ENCODE measurements around the gene WFDC12. TPM values are rescaled to one million over a fixed set of nuclear protein-coding genes. Genes with fewer than 3 reads are reported as not detected.

WFDC12 gene
- total RNA-seq, 1 donor from 2014 or later, result not detected

DNA sequence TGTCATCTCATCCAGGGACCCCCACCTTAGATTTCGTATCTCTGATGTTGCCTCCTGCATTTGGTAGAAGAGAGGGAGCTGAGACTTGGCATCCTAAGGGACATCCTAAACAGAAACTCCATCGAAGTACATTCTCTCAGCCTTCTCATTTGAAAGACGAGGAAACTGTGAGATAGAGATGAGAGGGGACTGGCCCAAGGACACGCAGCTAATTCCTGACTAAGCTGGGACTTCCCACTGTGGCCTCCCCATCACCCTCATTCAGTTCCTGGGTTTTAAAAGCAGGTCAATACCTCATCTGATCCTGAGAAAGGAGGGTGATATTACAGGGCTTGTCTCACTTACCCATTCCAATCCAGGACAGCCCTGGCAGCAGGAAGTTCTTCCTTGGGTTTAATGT is 8.4 kb downstream of the WFDC12 start:
- peaks cover 2% of the 10 kb centered on the region for H3K4me1 Mint-ChIP-seq (ENCODE audit: low read depth, unreplicated experiment)
- peaks cover 5% of the 10 kb centered on the region for H3K36me3 Mint-ChIP-seq (ENCODE audit: unreplicated experiment)
- H3K4me3 Mint-ChIP-seq (ENCODE audit: unreplicated experiment), result no peak overlapping the region
- DNase-seq, result no peak
- H3K27me3 Mint-ChIP-seq (ENCODE audit: unreplicated experiment), result peaks cover 9% of the 10 kb centered on the region
- TF ChIP-seq, protein P1, sequence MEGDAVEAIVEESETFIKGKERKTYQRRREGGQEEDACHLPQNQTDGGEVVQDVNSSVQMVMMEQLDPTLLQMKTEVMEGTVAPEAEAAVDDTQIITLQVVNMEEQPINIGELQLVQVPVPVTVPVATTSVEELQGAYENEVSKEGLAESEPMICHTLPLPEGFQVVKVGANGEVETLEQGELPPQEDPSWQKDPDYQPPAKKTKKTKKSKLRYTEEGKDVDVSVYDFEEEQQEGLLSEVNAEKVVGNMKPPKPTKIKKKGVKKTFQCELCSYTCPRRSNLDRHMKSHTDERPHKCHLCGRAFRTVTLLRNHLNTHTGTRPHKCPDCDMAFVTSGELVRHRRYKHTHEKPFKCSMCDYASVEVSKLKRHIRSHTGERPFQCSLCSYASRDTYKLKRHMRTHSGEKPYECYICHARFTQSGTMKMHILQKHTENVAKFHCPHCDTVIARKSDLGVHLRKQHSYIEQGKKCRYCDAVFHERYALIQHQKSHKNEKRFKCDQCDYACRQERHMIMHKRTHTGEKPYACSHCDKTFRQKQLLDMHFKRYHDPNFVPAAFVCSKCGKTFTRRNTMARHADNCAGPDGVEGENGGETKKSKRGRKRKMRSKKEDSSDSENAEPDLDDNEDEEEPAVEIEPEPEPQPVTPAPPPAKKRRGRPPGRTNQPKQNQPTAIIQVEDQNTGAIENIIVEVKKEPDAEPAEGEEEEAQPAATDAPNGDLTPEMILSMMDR (IDR thresholded peaks at IDR 0.05; ENCODE audit: partially characterized antibody, unreplicated experiment), result no peak
- peaks cover 2% of the 10 kb centered on the region for H3K9me3 Mint-ChIP-seq (ENCODE audit: unreplicated experiment)
- no peak overlapping the region for H3K27ac Mint-ChIP-seq (ENCODE audit: unreplicated experiment)

DNA sequence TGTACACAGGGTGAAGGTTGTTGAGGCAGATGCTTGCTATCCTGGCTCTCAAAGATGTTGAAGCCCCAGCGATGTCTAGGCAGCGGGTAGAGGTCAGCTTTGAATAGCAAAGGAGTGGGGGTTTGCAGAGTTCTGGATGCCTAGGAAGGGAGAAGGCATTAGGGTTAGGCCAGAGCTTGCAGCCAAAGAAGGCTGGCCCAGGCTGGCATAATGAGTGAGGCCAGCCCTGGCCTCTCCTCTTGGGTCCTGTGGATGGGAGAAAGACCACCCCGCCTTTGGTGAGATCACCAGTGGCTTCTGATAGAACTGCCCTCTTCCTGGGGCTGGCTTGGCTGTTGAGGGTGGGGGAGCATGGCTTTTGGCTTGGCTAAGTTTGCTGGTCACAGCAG is 8.9 kb downstream of the WFDC12 start:
- DNase-seq, result no peak
- H3K27ac Mint-ChIP-seq (ENCODE audit: unreplicated experiment), result no peak overlapping the region
- peaks cover 9% of the 10 kb centered on the region for H3K27me3 Mint-ChIP-seq (ENCODE audit: unreplicated experiment)
- peaks cover 2% of the 10 kb centered on the region for H3K4me1 Mint-ChIP-seq (ENCODE audit: low read depth, unreplicated experiment)
- peaks cover 2% of the 10 kb centered on the region for H3K9me3 Mint-ChIP-seq (ENCODE audit: unreplicated experiment)
- H3K4me3 Mint-ChIP-seq (ENCODE audit: unreplicated experiment), result no peak overlapping the region
- peaks cover 3% of the 10 kb centered on the region for H3K36me3 Mint-ChIP-seq (ENCODE audit: unreplicated experiment)
- TF ChIP-seq, protein P1 (IDR thresholded peaks at IDR 0.05; ENCODE audit: partially characterized antibody, unreplicated experiment), result no peak

DNA sequence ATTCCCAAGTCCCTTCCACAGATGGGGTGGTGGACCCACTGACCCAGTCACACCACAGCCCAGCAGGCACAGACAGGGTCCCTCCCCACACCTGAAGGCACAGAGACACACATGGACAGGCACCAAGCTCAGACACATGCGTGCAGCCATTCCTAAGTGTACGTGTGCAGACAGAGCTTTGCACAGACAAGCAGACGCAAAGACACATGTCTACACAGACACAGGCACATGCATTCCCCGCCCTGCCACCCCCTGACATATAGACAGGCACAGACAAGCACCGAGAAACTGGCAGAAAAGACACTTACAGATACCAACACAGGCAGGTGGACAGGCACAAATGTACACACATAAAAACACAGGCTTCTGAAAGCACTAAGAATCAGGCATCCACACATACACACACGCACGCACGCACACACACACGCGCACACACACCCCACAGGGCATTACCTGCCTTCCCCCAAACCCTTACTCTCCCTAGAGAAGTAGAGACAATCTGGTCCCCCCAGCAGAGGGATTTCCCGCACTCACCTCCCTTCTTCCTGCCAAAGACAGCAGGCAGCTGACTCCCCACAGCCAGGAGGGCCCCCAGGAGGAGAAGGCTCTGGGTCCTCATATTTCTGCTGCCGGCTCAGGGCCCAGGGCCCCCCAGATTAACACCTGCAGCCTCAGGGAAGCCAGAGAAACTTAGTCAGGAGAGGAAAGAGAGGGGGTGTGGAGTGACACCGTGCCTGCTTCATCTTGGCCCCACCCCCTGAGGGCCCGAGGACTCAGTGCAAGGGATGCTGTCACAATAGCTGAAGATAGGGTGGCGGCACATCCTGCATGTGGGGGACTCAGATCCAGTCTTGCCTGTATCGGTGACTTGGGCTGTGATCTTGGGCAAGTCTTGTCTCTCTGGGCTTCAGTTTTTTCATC is 9.5 kb downstream of the WFDC12 start, which contains the start of gene WFDC5:
Gene WFDC5, minus strand, starts transcription at position 710 of the 921 bp plus-strand sequence. Its CDS starts 91 bp downstream, at position 619.
- no peak within 1 kb of the TSS for H3K27ac Mint-ChIP-seq (ENCODE audit: unreplicated experiment)
- no peaks in the 10 kb centered on the region for H3K36me3 Mint-ChIP-seq (ENCODE audit: unreplicated experiment)
- H3K4me1 Mint-ChIP-seq (ENCODE audit: low read depth, unreplicated experiment), result peaks cover 2% of the 10 kb centered on the region
- H3K9me3 Mint-ChIP-seq (ENCODE audit: unreplicated experiment), result peaks cover 2% of the 10 kb centered on the region
- H3K4me3 Mint-ChIP-seq (ENCODE audit: unreplicated experiment), result no peak within 1 kb of the TSS
- no peak for DNase-seq
- H3K27me3 Mint-ChIP-seq (ENCODE audit: unreplicated experiment), result peaks cover 9% of the 10 kb centered on the region
- TF ChIP-seq, protein P1 (IDR thresholded peaks at IDR 0.05; ENCODE audit: partially characterized antibody, unreplicated experiment), result no peak

DNA sequence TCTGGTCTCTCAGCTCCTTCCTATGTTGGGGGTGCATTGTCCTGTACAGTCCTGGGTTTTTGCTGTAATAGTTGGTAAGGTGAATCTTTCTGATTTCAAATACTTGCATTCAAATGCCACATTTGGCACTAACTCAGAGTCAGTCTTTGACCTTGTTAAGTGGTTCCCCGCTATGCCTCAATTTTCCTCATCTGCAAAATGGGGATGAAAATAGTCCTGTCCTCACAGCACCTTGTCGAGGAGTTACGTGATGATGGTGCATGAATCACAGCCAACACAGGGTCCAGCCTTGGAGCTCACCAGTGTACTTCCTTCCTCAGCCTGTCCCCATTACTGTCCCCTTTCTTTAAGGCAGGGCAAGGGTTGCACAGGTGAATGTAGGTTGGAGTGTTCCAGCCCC is 10.4 kb downstream of the WFDC12 start:
- Mint-ChIP-seq H3K4me1 (ENCODE audit: low read depth, unreplicated experiment) (peaks cover 2% of the 10 kb centered on the region), H3K9me3 (ENCODE audit: unreplicated experiment) (peaks cover 2% of the 10 kb centered on the region), H3K27me3 (ENCODE audit: unreplicated experiment) (peaks cover 10% of the 10 kb centered on the region), H3K27ac (ENCODE audit: unreplicated experiment) (no peak overlapping the region), H3K4me3 (ENCODE audit: unreplicated experiment) (no peak overlapping the region), H3K36me3 (ENCODE audit: unreplicated experiment) (no peaks in the 10 kb centered on the region)
- no peak for DNase-seq
- TF ChIP-seq, protein P1 (IDR thresholded peaks at IDR 0.05; ENCODE audit: partially characterized antibody, unreplicated experiment), result no peak

DNA sequence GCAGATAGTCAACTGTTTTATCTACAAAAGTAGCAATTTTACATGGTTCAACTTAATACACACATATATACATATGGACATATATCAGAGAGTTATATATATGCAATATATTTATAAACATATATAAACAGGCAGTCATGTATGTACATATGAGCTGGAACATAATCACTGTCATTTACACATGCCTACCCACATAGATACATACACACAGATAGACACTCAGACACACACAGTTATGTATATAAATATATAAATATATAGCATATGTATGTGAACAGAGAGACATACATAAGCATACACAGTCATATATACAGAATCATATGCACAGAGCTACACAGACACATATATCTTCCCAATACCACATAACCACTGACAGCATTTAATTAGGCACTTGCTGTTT is 11.5 kb downstream of the WFDC12 start:
- TF ChIP-seq, protein P1 (IDR thresholded peaks at IDR 0.05; ENCODE audit: partially characterized antibody, unreplicated experiment), result no peak
- DNase-seq, result no peak
- H3K27me3 Mint-ChIP-seq (ENCODE audit: unreplicated experiment), result peaks cover 10% of the 10 kb centered on the region
- H3K9me3 Mint-ChIP-seq (ENCODE audit: unreplicated experiment), result peaks cover 2% of the 10 kb centered on the region
- H3K4me1 Mint-ChIP-seq (ENCODE audit: low read depth, unreplicated experiment), result peaks cover 2% of the 10 kb centered on the region
- no peak overlapping the region for H3K4me3 Mint-ChIP-seq (ENCODE audit: unreplicated experiment)
- H3K27ac Mint-ChIP-seq (ENCODE audit: unreplicated experiment), result no peak overlapping the region
- no peaks in the 10 kb centered on the region for H3K36me3 Mint-ChIP-seq (ENCODE audit: unreplicated experiment)

All from glutamatergic neuron (in vitro differentiated cells).